Measurements from ENCODE around the gene RAB26. TPM values are rescaled to one million over a fixed set of nuclear protein-coding genes. Genes with fewer than 3 reads are reported as not detected.

RAB26 gene
- total and polyA plus RNA-seq, 12 donors, result 0.26 to 6.4 (median 1.6) TPM

- peaks cover 0 to 60% (median 31%) of the 10 kb centered on the region in 9 donors for H3K36me3 ChIP-seq
- DNase-seq, result no peak
These were observed 28.7 kb downstream of the RAB26 start for GRCh38 chr16:2177101-2177500.

GRCh38 chr16:2177561-2177960, 29.1 kb downstream of the RAB26 start:
- Histone ChIP-seq H3K27ac (no peak overlapping the region), H3K4me1 (no peaks in the 10 kb centered on the region), H3K36me3 (peaks cover 0 to 56% (median 31%) of the 10 kb centered on the region in 9 donors), H3K4me3 (no peak overlapping the region), H3K27me3 (peaks cover 0 to 3% (median 0%) of the 10 kb centered on the region in 7 donors), H3K9me3 (no peaks in the 10 kb centered on the region)
- no peak for DNase-seq
- TF ChIP-seq, protein P1, sequence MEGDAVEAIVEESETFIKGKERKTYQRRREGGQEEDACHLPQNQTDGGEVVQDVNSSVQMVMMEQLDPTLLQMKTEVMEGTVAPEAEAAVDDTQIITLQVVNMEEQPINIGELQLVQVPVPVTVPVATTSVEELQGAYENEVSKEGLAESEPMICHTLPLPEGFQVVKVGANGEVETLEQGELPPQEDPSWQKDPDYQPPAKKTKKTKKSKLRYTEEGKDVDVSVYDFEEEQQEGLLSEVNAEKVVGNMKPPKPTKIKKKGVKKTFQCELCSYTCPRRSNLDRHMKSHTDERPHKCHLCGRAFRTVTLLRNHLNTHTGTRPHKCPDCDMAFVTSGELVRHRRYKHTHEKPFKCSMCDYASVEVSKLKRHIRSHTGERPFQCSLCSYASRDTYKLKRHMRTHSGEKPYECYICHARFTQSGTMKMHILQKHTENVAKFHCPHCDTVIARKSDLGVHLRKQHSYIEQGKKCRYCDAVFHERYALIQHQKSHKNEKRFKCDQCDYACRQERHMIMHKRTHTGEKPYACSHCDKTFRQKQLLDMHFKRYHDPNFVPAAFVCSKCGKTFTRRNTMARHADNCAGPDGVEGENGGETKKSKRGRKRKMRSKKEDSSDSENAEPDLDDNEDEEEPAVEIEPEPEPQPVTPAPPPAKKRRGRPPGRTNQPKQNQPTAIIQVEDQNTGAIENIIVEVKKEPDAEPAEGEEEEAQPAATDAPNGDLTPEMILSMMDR (IDR thresholded peaks at IDR 0.05), result no peak
- no peak for ATAC-seq
- WGBS, 2 donors, result 96% methylated on average over 20 of the region's 20 CpGs
- intact Hi-C loops (cut with DNase I), result no loop called here

More at GRCh38 chr16:2177101-2177500, 28.7 kb downstream of the RAB26 start:
- TF ChIP-seq, protein P1 (IDR thresholded peaks at IDR 0.05), result no peak
- no peaks in the 10 kb centered on the region for H3K9me3 ChIP-seq
- ATAC-seq, result no peak
- no peaks in the 10 kb centered on the region for H3K4me1 ChIP-seq
- peaks cover 0 to 3% (median 0%) of the 10 kb centered on the region in 7 donors for H3K27me3 ChIP-seq
- H3K4me3 ChIP-seq, result no peak overlapping the region
- intact Hi-C loops (cut with DNase I), result no loop called here
- no peak overlapping the region for H3K27ac ChIP-seq
- 91 to 92% methylated on average over 18 of the region's 18 CpGs for WGBS, 2 donors

- no peaks in the 10 kb centered on the region for H3K4me1 ChIP-seq
- WGBS, 2 donors, result 30 to 34% methylated on average over 76 to 105 of the region's 106 CpGs
- peaks cover 0 to 47% (median 25%) of the 10 kb centered on the region in 9 donors for H3K36me3 ChIP-seq
- ATAC-seq (peak in 3 of 8 donors; percentile 9 to 49 (median 16)), DNase-seq (no peak)
- no peaks in the 10 kb centered on the region for H3K9me3 ChIP-seq
- peaks cover 0 to 3% (median 0%) of the 10 kb centered on the region in 7 donors for H3K27me3 ChIP-seq
- no peak overlapping the region for H3K4me3 ChIP-seq
- intact Hi-C loops (cut with DNase I), result no loop called here
- TF ChIP-seq, protein P1 (IDR thresholded peaks at IDR 0.05), result no peak
- H3K27ac ChIP-seq, result no peak overlapping the region
These were observed 30.1 kb downstream of the RAB26 start for GRCh38 chr16:2178321-2179106.

- H3K4me1 ChIP-seq, result no peaks in the 10 kb centered on the region
- 22 to 39% methylated on average over 36 to 50 of the region's 50 CpGs for WGBS, 2 donors
These were observed 30.7 kb downstream of the RAB26 start for GRCh38 chr16:2179107-2179501.

More at GRCh38 chr16:2179107-2179501, 30.7 kb downstream of the RAB26 start:
- Histone ChIP-seq H3K27ac (no peak overlapping the region), H3K27me3 (peaks cover 0 to 3% (median 0%) of the 10 kb centered on the region in 7 donors), H3K9me3 (no peaks in the 10 kb centered on the region), H3K36me3 (peaks cover 0 to 41% (median 23%) of the 10 kb centered on the region in 9 donors), H3K4me3 (no peak overlapping the region)
- TF ChIP-seq, protein P1 (IDR thresholded peaks at IDR 0.05), result no peak
- no peak for ATAC-seq
- no peak for DNase-seq
- intact Hi-C loops (cut with DNase I), result no loop called here

Data from heart right ventricle (tissue), 16 donors.